SH-SY5Y (cell line): ENCODE results near the gene CLEC16A.

Experiments
- GATA2 ChIP-seq: IDR thresholded peaks from 2 replicates; pipeline ENCODE4 v1.6.1; 2011; ENCODE audit warnings: mild to moderate bottlenecking, low read depth, low read length
- GATA3 ChIP-seq: IDR thresholded peaks from 2 replicates; pipeline ENCODE4 v1.6.1; 2011; ENCODE audit warnings: low read depth, mild to moderate bottlenecking, low read length, moderate library complexity

- no peak for TF ChIP-seq GATA3
- no peak for TF ChIP-seq GATA2
Observed at GRCh38 chr16:11032000-11032921, 87.9 kb downstream of the CLEC16A start.
